ENCODE data around the gene FREY1. TPM values are rescaled to one million over a fixed set of nuclear protein-coding genes. Genes with fewer than 3 reads are reported as not detected.

FREY1 gene
- total and polyA plus RNA-seq, 2 donors (not counting 3 experiments of a cell fraction or from before 2014, with no cell fraction given): 0.84 to 1.1 TPM

- Histone ChIP-seq H3K79me2 (ENCODE audit: control insufficient read depth, insufficient read depth, low read length) (no peaks in the 10 kb centered on the region), H4K20me1 (replicated peaks; ENCODE audit: control insufficient read depth, extremely low read depth, insufficient read depth, low read length) (no peaks in the 10 kb centered on the region), H3K27me3 (ENCODE audit: control insufficient read depth in 2 of 2, insufficient read depth in 2 of 2, low read length in 2 of 2) (no peaks in the 10 kb centered on the region), H3K9ac (replicated peaks; ENCODE audit: extremely low read depth, insufficient read depth, low read length) (no peak overlapping the region), H2AFZ (ENCODE audit: low read depth, low read length) (no peak overlapping the region), H3K9me3 (replicated peaks; ENCODE audit: control insufficient read depth, insufficient read depth, low read length) (no peaks in the 10 kb centered on the region), H3K4me2 (ENCODE audit: insufficient read depth, low read length) (no peak overlapping the region), H3K4me3 (replicated peaks in 1 of 3; ENCODE audit: insufficient read depth in 1 of 3, low read depth in 1 of 3, low read length in 3 of 3) (no peak overlapping the region), H3K4me1 (ENCODE audit: control insufficient read depth, extremely low read depth, insufficient read depth, low read length) (no peaks in the 10 kb centered on the region), H3K36me3 (ENCODE audit: control insufficient read depth in 2 of 2, extremely low read depth in 1 of 2, insufficient read depth in 2 of 2, low read length in 2 of 2) (peaks cover 0 to 24% of the 10 kb centered on the region in 2 experiments), H3K27ac (ENCODE audit: insufficient read depth, low read depth, low read length) (no peak overlapping the region), H3K9me1 (replicated peaks; ENCODE audit: control insufficient read depth, extremely low read depth, insufficient read depth, low read length) (no peaks in the 10 kb centered on the region)
- POLR2A ChIA-PET: no interaction called here
- DNase-seq (ENCODE audit: low read depth, low spot score): no peak
- no peak for FAIRE-seq
- dilution Hi-C loops (cut with MboI; ENCODE audit: extremely low pct_ligation_motif_present, low sequenced_read_pairs): no loop called here
- intact Hi-C loops (cut with micrococcal nuclease): no loop called here
- CTCF ChIA-PET: interaction anchor here (0.9 to 1.6 kb wide), 2 partner anchors 10 to 35 kb away, joined by 4 to 5 read pairs; no protein-coding TSS in a partner anchor
- BruUV-seq (replicated peaks): no TSS peak
- no peak for TF ChIP-seq POLR2A (IDR thresholded peaks at IDR 0.05; ENCODE audit: low read depth, low read length)
- no peak for TF ChIP-seq MYC (IDR thresholded peaks at IDR 0.05; ENCODE audit: low read depth, low read length)
- TF ChIP-seq JUN (IDR thresholded peaks at IDR 0.05; ENCODE audit: borderline replicate concordance, insufficient read depth, insufficient read length, low read depth): no peak
- no peak for TF ChIP-seq POLR2AphosphoS5 (IDR thresholded peaks at IDR 0.05; ENCODE audit: insufficient read depth, low read depth, low read length)
- TF ChIP-seq GATA2 (IDR thresholded peaks at IDR 0.05; ENCODE audit: insufficient read depth, insufficient read length, low read depth, low read length): no peak
- no peak for TF ChIP-seq CTCF (IDR thresholded peaks at IDR 0.05; ENCODE audit: extremely low read depth in 1 of 2, insufficient read depth in 1 of 2, low read depth in 1 of 2, low read length in 2 of 2)
- no peak for TF ChIP-seq FOS (IDR thresholded peaks at IDR 0.05; ENCODE audit: borderline replicate concordance, insufficient read depth, low read length)
- no peak for TF ChIP-seq EZH2 (IDR thresholded peaks at IDR 0.05; ENCODE audit: borderline replicate concordance, low read depth, low read length, severe bottlenecking)
- no peak for TF ChIP-seq MAX (IDR thresholded peaks at IDR 0.05; ENCODE audit: insufficient read depth, insufficient read length)
Observed at GRCh38 chr11:45930031-45930794, 23.1 kb upstream of the FREY1 start.
